ENCODE data around the gene BBS9.

Gene BBS9

DNA sequence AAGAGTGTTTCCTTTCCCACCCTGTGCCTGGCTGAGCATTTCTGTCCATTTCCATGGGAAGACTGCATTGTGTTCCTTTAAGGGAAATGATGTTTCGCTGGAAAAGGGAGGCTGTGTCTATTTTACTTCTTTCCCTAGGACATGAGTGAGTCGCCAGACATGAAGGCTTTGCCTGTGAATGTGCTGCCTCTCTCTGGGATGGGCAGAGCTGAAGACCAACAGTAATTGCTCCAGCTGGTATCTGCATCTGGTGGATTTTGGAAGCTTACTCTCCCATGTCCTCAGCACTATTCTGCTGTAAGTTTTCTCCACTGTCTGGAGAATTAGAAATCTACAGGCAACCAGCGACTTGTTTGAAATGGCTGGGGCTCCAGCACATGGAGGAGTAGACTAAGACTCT lies 511.4 kb downstream of the BBS9 start:
- H3K4me3 ChIP-seq (ENCODE audit: control insufficient read depth, low read depth, low read length), result no peak overlapping the region
- no peak for TF ChIP-seq CTCF (IDR thresholded peaks at IDR 0.05; ENCODE audit: control insufficient read depth, insufficient read depth, low read depth, low read length, missing control alignments)
- no peak for DNase-seq (ENCODE audit: low read depth)

GRCh38 chr7:33642312-33642711 lies 512.9 kb downstream of the BBS9 start:
- DNase-seq (ENCODE audit: low read depth), result no peak
- no peak for TF ChIP-seq CTCF (IDR thresholded peaks at IDR 0.05; ENCODE audit: control insufficient read depth, insufficient read depth, low read depth, low read length, missing control alignments)
- H3K4me3 ChIP-seq (ENCODE audit: control insufficient read depth, low read depth, low read length), result no peak overlapping the region

- no peak for TF ChIP-seq CTCF (IDR thresholded peaks at IDR 0.05; ENCODE audit: control insufficient read depth, insufficient read depth, low read depth, low read length, missing control alignments)
- DNase-seq (ENCODE audit: low read depth), result no peak
- no peak overlapping the region for H3K4me3 ChIP-seq (ENCODE audit: control insufficient read depth, low read depth, low read length)
Observed at GRCh38 chr7:33643530-33643929, 514.2 kb downstream of the BBS9 start.

GRCh38 chr7:33644489-33644888 lies 515.1 kb downstream of the BBS9 start:
- DNase-seq (ENCODE audit: low read depth), result no peak
- TF ChIP-seq CTCF (IDR thresholded peaks at IDR 0.05; ENCODE audit: control insufficient read depth, insufficient read depth, low read depth, low read length, missing control alignments), result no peak
- no peak overlapping the region for H3K4me3 ChIP-seq (ENCODE audit: control insufficient read depth, low read depth, low read length)

DNA sequence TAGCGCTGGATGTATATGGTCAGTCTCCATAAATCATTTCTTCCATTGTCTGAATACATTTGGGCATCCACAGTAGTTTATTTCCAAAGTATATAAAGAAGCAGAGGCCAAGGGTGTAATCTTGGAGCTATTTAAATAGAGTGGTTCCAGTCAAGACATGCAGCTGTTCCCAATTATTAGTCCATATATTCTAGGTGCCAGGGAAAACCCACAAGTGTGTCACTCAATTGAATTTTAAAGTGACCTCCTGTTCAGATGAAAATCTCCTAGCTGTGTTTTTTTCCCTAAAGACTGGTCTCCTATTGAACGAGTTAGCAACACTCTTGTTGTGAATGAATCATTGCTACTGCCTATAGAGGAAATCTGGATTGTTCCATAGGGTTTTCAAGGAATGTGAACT lies 515.7 kb downstream of the BBS9 start:
- no peak for DNase-seq (ENCODE audit: low read depth)
- TF ChIP-seq CTCF (IDR thresholded peaks at IDR 0.05; ENCODE audit: control insufficient read depth, insufficient read depth, low read depth, low read length, missing control alignments), result no peak
- no peak overlapping the region for H3K4me3 ChIP-seq (ENCODE audit: control insufficient read depth, low read depth, low read length)

- H3K4me3 ChIP-seq (ENCODE audit: control insufficient read depth, low read depth, low read length), result no peak overlapping the region
- DNase-seq (ENCODE audit: low read depth), result no peak
- no peak for TF ChIP-seq CTCF (IDR thresholded peaks at IDR 0.05; ENCODE audit: control insufficient read depth, insufficient read depth, low read depth, low read length, missing control alignments)
Observed at GRCh38 chr7:33646166-33646565, 516.8 kb downstream of the BBS9 start.

DNA sequence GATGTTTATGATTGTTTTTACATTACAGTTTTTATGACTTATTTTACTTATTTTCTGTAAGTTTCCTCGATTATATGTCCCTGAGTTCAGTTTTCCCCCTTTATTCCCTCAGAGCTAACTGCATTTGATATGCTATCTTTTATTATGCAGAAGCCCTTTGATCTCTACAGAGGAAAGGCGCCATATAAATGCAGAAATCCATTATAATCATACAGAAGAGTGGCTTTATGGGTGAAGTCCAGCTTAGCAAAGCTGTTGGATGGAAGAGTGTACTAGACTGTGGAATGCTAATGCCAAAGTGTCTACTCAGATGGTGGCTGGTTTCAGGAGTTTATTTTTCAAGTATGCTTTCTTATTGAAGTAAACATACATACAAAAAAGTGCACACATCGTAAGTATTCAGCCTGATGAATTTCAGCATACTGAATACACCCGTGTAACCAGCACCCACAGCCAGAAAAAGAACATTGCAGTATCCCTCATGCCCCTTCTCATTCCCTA lies 517.6 kb downstream of the BBS9 start:
- H3K4me3 ChIP-seq (ENCODE audit: control insufficient read depth, low read depth, low read length), result no peak overlapping the region
- no peak for DNase-seq (ENCODE audit: low read depth)
- TF ChIP-seq CTCF (IDR thresholded peaks at IDR 0.05; ENCODE audit: control insufficient read depth, insufficient read depth, low read depth, low read length, missing control alignments), result no peak
